Muscle layer of duodenum (tissue), 2 donors: ENCODE data around the gene RILPL2.
"Not testable (repeated sequence)": the region's sequence is repeated elsewhere in the genome, so short reads cannot be mapped to it uniquely, and the experiment has no call there.

Experiments
- H3K27ac ChIP-seq: one replicate; pipeline ENCODE4 v1.7.0; 2013; ENCODE audit warnings: mild to moderate bottlenecking, low read length
- H3K27me3 ChIP-seq: one replicate; pipeline ENCODE4 v1.7.0; 2013; ENCODE audit warnings: low read depth, mild to moderate bottlenecking, control low read depth, low read length
- H3K36me3 ChIP-seq, 2 donors: one replicate each; pipeline ENCODE4 v1.7.0; 2013; ENCODE audit warnings: low read length in 2 of 2, control low read depth in 1 of 2, mild to moderate bottlenecking in 1 of 2; ENCODE audit not compliant: insufficient read depth in 2 of 2, control insufficient read depth in 1 of 2
- H3K4me1 ChIP-seq, 2 donors: one replicate each; pipeline ENCODE4 v1.7.0; 2013; ENCODE audit warnings: low read length in 2 of 2, mild to moderate bottlenecking in 2 of 2, control low read depth in 1 of 2, moderate library complexity in 1 of 2; ENCODE audit not compliant: insufficient read depth in 2 of 2, control insufficient read depth in 1 of 2
- H3K4me3 ChIP-seq, 2 donors: one replicate each; pipeline ENCODE4 v1.7.0; 2013; ENCODE audit warnings: low read length in 2 of 2, low read depth in 1 of 2, mild to moderate bottlenecking in 1 of 2
- H3K9me3 ChIP-seq, 2 donors: one replicate each; pipeline ENCODE4 v1.7.0; 2013; ENCODE audit warnings: low read length in 2 of 2, control low read depth in 1 of 2, mild to moderate bottlenecking in 1 of 2; ENCODE audit not compliant: control insufficient read depth in 1 of 2
- donor health status: healthy.

The RILPL2 gene

DNA sequence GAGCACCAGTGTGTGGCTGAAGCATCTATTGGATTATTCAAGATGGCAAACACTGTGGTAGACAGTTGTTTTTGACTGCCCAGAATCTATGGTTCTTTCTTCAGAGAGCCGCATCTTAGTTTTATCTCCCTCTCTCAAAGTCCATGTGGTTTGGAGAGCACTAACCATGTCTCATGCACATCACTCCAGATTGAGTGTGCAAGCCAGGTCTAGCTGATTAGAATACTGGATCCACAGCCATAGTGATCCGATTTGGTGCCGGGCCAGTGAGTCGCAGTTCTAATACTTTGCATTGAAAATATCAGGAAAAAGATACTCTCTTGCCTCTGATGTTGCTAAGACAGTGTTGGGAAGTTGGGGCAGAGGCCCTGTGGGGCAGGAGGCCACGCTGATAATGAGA is 67.3 kb downstream of the RILPL2 start:
- Histone ChIP-seq H3K4me3 (no peak overlapping the region), H3K4me1 (peaks cover 0 to 6% of the 10 kb centered on the region in 2 donors), H3K27ac (no peak overlapping the region), H3K36me3 (no peaks in the 10 kb centered on the region), H3K9me3 (no peaks in the 10 kb centered on the region), H3K27me3 (no peaks in the 10 kb centered on the region)

DNA sequence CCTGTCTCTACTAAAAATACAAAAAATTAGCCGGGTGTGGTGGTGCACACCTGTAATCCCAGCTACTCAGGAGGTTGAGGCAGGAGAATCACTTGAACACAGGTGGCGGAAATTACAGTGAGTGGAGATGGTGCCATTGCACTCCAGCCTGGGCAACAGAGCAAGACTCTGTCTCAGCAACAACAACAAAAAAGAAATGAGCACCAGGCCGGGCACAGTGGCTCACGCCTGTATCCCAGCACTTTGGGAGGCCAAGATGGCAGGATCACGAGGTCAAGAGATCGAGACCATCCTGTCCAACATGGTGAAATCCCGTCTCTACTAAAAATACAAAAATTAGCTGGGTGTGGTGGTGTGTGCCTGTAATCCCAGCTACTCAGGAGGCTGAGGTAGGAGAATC is 68.1 kb downstream of the RILPL2 start:
- H3K4me3 ChIP-seq, H3K36me3 ChIP-seq, H3K27ac ChIP-seq, H3K27me3 ChIP-seq, H3K9me3 ChIP-seq, H3K4me1 ChIP-seq: not testable (repeated sequence)

DNA sequence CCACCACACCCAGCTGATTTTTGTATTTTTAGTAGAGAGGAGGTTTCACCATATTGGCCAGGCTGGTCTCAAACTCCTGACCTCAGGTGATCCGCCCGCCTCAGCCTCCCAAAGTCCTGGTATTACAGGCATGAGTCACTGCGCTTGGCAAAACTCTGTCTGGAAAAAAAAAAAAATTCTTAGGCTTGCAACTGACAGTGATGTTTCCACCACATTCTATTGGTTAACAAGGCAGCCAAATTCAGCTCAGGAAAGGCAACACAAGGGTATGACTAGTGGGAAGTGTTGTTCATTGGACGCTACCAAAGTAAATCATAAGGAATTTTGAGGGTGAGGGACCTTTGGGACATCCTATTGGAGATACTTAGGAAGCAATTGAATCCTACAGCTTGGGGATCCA is 69.0 kb downstream of the RILPL2 start:
- Histone ChIP-seq H3K9me3 (no peaks in the 10 kb centered on the region), H3K4me3 (no peak overlapping the region), H3K27me3 (no peaks in the 10 kb centered on the region), H3K27ac (no peak overlapping the region), H3K4me1 (peaks cover 0 to 15% of the 10 kb centered on the region in 2 donors), H3K36me3 (no peaks in the 10 kb centered on the region)
